Prostate gland (tissue), 2 donors: ENCODE results near the gene SPRR1A.

ENCODE experiments used
- POLR2A ChIP-seq: fragments of 450-650 bp; IDR thresholded peaks from one replicate; pipeline ENCODE4 v1.6.1; 2016; ENCODE audit warnings: antibody characterized with exemption, mild to moderate bottlenecking
- POLR2AphosphoS5 ChIP-seq: sonication (generic); formaldehyde crosslinking; IDR thresholded peaks from one replicate; pipeline ENCODE4 v1.6.1; 2017; ENCODE audit warnings: antibody characterized with exemption
- TF ChIP-seq, protein P1 (sequence below), 4 experiments: fragments of 200-600 bp in 2 of 4; fragments of 450-650 bp in 2 of 4; sonication (generic) in 2 of 4; IDR thresholded peaks; 1 replicate in 3 of 4; 2 replicates in 1 of 4; pipeline ENCODE4 v1.5.1; 2016 to 2019; ENCODE audit warnings: antibody characterized with exemption in 4 of 4, mild to moderate bottlenecking in 2 of 4, moderate library complexity in 2 of 4

GRCh38 chr1:152997901-152998300, 14.0 kb downstream of the SPRR1A start:
- TF ChIP-seq, protein P1, sequence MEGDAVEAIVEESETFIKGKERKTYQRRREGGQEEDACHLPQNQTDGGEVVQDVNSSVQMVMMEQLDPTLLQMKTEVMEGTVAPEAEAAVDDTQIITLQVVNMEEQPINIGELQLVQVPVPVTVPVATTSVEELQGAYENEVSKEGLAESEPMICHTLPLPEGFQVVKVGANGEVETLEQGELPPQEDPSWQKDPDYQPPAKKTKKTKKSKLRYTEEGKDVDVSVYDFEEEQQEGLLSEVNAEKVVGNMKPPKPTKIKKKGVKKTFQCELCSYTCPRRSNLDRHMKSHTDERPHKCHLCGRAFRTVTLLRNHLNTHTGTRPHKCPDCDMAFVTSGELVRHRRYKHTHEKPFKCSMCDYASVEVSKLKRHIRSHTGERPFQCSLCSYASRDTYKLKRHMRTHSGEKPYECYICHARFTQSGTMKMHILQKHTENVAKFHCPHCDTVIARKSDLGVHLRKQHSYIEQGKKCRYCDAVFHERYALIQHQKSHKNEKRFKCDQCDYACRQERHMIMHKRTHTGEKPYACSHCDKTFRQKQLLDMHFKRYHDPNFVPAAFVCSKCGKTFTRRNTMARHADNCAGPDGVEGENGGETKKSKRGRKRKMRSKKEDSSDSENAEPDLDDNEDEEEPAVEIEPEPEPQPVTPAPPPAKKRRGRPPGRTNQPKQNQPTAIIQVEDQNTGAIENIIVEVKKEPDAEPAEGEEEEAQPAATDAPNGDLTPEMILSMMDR (IDR thresholded peaks at IDR 0.05) = no peak
- TF ChIP-seq POLR2A (no peak), POLR2AphosphoS5 (no peak)
